Middle frontal gyrus (tissue), 1 donor: ENCODE results near the gene ACOT7.
A peak's percentile ranks its signal among the peaks of the same experiment; 100 is the strongest.

Experiments
- DNase-seq: peaks from one replicate; pipeline ENCODE4 v3.0.0-alpha.2; 2015; ENCODE audit warnings: low spot score; ENCODE audit errors: extremely low spot score

Gene ACOT7

GRCh38 chr1:6288665-6289064, 104.9 kb downstream of the ACOT7 start:
- DNase-seq = no peak

- DNase-seq = no peak
These were observed 105.5 kb downstream of the ACOT7 start for GRCh38 chr1:6288026-6288425.

GRCh38 chr1:6287431-6287886, 106.1 kb downstream of the ACOT7 start:
- DNase-seq = peak; percentile 51

- no peak for DNase-seq
These were observed 106.5 kb downstream of the ACOT7 start for GRCh38 chr1:6287029-6287428.

GRCh38 chr1:6286266-6286665, 107.3 kb downstream of the ACOT7 start:
- no peak for DNase-seq

GRCh38 chr1:6285336-6285735, 108.2 kb downstream of the ACOT7 start:
- no peak for DNase-seq

GRCh38 chr1:6282577-6283270, 110.8 kb downstream of the ACOT7 start:
- DNase-seq = no peak

- DNase-seq = no peak
These were observed 111.8 kb downstream of the ACOT7 start for GRCh38 chr1:6281511-6282402.

GRCh38 chr1:6280761-6281451, 112.7 kb downstream of the ACOT7 start:
- no peak for DNase-seq

GRCh38 chr1:6279613-6280383, 113.8 kb downstream of the ACOT7 start:
- no peak for DNase-seq

GRCh38 chr1:6279066-6279465, 114.5 kb downstream of the ACOT7 start:
- no peak for DNase-seq

GRCh38 chr1:6278263-6278662, 115.3 kb downstream of the ACOT7 start:
- DNase-seq = no peak

GRCh38 chr1:6276811-6277555, 116.6 kb downstream of the ACOT7 start:
- no peak for DNase-seq

- no peak for DNase-seq
These were observed 117.5 kb downstream of the ACOT7 start for GRCh38 chr1:6275826-6276782.

GRCh38 chr1:6274622-6275139, 118.9 kb downstream of the ACOT7 start:
- DNase-seq = no peak

- DNase-seq = no peak
These were observed 119.5 kb downstream of the ACOT7 start for GRCh38 chr1:6274102-6274501.

GRCh38 chr1:6273380-6273891, 120.1 kb downstream of the ACOT7 start:
- peak; percentile 28 for DNase-seq

- DNase-seq = no peak
These were observed 120.7 kb downstream of the ACOT7 start for GRCh38 chr1:6272868-6273267.

GRCh38 chr1:6272452-6272851, 121.1 kb downstream of the ACOT7 start:
- DNase-seq = no peak
